Hematopoietic multipotent progenitor cell treated with erythropoietin and hydrocortisone succinate and interleukin-3 and kit ligand, for 17 days (in vitro differentiated cells): ENCODE data around the gene PPM1M.
"Not testable (repeated sequence)": the region's sequence is repeated elsewhere in the genome, so short reads cannot be mapped to it uniquely, and the experiment has no call there.

Experiments used
- DNase-seq: peaks from one replicate; pipeline ENCODE4 v3.0.0-alpha.2; 2015; ENCODE audit warnings: low spot score

The PPM1M gene

DNA sequence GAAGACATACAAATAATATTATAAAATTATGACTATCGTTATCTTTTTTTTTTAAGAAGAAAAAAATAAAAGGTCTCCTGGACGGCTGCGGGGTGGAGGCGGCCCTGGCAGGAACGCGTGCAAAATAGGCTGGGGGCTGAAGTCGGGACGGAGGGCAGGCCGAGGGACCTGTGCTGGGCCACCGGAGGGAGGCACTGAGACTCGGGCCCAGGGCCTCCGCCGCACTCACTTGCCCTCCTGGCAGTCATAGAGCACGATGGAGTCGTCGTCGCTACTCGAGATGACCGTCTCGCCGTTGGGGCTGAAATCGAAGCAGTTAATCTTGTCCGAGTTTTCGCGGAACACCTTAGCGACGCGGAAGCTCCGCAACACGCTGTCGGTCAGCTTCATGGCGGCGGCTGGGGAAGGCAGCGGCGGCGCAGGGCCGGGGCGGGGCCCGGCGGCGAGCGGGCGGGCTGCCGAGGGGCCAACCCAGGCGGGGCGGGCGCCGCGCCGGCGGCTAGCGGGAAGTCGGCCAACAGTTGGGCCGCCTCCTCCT lies 32.5 kb downstream of the PPM1M start:
- no peak for DNase-seq

DNA sequence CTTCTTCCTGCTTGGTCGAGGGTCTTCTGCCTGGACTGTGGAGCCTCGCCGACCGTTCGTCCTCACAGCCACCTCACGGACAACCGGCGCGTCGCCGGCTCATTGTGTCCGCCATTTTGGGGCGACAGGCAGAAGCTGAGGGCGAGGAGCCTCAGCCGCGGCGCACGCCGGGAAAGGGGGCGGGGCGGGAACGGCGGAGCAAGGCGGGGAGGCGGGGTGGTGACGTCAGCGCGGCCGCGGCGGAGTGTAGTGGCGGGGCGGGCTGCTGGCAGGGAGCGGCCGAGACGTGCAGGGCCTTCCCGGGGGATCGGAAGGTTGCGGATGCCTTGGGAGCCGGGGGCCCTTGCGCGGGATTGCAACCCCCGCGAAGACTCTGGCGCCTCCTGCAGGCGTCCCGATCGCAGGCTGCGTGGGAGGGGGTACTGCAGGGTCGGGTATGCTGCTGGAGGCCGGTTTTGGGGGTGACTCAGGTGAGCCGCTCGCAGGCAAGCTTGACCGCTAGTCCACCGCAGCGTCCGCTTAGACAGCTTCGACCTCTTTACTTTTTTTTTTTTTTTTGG lies 33.0 kb downstream of the PPM1M start, which contains the start of gene WDR82:
Gene WDR82, minus strand, starts transcription at position 140 of the 560 bp plus-strand sequence. CDS start 288 bp downstream, outside the sequence.
- peak; percentile 94 for DNase-seq

DNA sequence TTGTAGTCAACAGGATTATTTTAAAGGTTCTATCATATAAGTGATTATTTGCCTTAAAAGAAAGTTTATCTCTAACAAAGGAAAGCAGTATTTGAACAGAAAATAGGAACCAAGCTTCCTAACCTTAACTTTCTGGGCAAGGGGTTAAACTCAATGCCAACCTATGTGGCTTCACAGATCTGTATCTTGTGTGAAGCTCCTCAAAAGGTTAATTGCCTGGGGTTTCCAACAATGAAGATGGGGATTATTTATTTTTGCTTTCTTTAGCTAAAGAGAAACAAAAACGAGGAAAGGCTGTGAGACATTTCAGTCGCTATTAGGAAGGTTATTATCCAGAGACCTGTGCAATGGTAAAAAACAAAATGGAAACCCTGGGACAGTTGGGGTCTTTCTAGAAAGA lies 34.0 kb downstream of the PPM1M start:
- DNase-seq, result no peak

DNA sequence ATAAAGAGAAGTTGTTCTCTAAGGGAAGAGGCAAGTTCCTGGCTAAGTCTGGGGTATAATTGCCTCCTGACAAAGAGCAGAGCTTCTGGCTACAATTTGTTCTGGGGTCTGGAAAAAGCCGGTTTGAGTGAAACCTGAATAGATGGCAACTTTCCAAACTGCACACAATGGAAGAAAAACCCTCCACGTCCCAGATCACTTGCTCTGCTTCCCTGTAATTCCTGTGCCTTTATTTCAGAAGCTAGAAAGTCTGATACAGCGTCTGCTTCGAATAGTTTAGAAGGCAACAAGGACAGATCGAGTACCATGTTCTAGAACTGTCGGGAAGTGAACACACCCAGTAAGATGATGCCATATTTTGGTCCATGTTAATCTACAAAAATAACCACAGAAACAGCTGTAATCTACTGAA lies 34.5 kb downstream of the PPM1M start:
- peak; percentile 25 for DNase-seq

DNA sequence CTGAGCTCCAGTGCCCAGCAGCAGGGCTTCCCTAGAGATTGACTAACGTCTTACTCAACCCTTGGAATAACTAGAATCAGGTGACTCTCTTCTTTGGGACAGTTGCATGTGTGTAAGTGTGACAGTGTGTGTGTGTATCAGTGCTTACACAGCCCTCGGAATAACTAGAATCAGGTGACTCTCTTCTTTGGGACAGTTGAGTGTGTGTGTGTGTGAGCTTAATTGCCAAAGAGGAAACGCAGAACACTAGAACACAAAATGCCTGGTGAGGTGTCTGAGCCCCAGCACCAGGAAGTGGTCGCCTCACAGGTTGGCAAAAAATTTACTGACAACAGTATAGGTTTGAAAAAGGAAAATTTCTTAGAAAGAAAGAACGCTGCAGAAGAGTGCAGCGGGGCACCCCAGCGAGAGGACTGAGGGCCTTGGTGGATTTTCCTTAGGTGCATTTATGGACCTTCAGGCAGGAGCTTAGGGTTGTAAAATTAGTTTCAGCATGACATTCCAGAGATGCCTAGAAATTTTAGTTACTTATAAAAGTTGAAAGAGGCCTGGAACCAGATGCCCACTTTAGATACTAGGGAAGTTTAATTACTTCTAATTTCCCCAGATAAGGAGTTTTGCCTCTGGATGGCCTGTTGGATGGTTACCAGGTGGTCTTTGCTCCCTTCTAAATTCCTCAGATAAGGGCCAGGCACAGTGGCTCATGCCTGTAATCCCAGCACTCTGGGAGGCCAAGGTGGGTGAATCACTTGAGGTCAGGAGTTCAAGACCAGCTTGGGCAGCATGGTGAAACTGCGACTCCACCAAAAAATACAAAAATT lies 36.6 kb downstream of the PPM1M start:
- DNase-seq, result no peak

DNA sequence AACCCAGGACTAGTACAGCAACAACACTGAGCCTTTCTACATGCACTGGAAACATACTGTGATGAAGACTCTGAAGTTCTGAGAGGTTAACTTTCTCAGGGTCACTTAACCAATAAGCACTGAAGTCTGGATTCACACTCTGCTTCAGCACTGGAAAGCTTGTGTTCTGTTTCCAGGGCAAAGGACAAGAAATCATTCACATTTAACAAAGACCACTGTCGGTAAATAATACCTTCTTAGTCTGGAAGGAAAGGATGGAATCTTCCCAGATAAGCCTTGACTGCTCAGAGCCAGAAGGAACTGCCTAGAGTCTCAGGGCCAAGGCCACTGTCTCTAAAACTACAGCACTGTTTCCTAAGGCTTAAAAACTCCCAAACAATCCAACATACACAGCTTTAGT lies 37.7 kb downstream of the PPM1M start:
- DNase-seq, result no peak

DNA sequence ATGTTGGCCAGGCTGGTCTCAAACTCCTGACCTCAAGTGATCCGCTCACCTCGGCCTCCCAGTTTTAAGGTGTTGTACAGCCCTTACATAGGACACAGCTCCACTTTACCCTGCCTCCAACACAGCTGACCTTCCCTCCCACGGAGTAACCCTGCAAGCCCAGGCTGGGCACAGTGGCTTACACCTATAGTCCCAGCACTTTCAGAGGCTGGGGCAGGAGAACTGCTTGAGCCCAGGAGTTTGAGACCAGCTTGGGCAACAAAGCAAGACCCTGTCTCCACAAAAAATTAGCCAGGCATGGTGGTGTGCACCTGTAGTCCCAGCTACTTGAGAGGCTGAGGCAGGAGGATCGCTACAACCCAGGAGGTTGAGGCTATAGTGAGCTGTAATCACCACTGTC lies 38.5 kb downstream of the PPM1M start:
- DNase-seq, result not testable (repeated sequence)

DNA sequence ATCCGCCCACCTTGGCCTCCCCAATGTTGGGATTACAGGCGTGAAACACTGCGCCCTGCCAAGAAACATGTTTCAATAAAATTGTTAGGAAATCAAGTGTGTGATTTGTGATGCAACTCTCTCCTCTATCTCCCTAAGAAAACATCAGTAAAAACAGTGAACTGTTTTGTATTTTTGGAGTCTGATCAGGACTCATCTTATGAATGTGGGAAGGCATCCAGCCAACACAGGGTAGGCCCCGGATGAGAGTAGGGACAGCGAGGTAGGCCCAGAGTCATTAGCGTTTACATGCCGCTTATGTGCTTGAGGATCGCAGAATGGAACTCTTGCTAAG lies 41.2 kb downstream of the PPM1M start:
- no peak for DNase-seq

DNA sequence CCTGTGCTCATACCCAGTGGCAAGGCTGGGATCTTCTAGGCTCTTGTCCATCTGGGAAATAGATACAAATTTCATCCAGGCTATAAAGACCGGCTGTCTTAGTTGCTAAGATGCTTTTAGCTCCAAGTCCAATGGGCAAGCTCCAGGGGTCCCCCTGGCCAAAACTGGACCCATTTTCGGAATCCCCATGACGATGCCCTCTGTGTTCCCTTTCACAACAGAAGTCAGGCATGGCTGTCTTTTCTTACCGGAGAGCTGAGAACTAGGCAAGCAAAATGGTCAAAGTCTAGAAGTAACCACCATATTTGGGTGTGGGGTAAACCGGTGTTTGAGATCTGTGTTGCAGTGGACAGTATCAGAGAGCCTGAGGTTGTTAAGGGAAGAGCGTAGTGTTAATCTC lies 43.1 kb downstream of the PPM1M start:
- DNase-seq, result peak; percentile 22

DNA sequence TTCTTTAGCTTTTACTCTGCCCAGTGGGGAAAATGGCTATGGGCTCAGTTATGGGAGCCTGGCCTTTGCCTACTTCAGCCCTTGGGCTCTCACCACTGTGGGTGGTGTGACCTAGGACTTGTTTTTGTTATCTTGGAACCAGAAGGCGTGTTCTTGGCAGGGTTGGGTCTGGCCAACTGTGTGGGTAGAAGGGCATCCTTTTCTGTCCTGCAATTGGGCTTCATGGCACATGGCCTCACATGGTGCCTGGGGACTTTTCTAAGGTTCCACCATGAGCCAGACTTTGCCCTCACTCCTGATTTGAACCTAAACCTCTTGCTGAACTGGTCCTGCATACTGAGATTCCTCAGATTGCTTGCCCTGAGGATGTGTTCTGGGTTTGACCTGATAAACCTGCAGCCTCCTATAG lies 43.8 kb downstream of the PPM1M start:
- peak; percentile 38 for DNase-seq

DNA sequence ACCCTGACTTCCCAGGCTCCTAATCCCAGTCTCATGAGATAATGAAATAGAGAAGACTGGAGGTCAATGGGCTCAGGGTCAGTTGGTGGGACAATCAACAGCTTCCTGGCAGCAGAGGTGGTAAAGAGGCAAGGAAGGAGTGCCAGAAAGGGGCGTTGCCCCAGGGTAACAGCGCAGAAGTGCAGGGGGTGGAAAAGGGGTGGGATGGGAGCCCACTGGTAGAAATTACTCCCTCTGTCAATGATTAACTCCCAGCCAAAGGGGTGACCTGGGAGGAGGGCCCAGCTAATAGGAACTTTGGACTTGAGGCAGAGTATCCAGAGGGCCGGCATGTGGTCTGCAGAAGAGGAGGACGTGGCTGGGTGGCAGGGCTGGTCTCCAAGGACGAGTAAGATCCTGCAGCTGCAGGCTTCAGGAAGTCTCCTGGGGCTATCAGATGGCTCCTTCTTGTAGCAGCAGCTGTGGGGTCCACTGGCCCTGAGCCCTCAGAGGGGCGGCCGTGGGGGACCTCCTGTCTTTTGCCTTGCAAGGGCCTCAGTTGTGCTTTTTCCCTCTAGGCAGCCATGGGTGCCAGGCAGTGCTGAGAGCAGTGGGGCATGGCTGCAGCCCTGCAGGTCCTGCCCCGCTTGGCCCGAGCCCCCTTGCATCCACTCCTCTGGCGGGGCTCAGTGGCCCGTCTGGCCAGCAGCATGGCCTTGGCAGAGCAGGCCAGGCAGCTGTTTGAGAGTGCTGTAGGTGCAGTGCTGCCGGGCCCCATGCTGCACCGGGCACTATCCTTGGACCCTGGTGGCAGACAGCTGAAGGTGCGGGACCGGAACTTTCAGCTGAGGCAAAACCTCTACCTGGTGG lies 44.4 kb downstream of the PPM1M start:
- no peak for DNase-seq

DNA sequence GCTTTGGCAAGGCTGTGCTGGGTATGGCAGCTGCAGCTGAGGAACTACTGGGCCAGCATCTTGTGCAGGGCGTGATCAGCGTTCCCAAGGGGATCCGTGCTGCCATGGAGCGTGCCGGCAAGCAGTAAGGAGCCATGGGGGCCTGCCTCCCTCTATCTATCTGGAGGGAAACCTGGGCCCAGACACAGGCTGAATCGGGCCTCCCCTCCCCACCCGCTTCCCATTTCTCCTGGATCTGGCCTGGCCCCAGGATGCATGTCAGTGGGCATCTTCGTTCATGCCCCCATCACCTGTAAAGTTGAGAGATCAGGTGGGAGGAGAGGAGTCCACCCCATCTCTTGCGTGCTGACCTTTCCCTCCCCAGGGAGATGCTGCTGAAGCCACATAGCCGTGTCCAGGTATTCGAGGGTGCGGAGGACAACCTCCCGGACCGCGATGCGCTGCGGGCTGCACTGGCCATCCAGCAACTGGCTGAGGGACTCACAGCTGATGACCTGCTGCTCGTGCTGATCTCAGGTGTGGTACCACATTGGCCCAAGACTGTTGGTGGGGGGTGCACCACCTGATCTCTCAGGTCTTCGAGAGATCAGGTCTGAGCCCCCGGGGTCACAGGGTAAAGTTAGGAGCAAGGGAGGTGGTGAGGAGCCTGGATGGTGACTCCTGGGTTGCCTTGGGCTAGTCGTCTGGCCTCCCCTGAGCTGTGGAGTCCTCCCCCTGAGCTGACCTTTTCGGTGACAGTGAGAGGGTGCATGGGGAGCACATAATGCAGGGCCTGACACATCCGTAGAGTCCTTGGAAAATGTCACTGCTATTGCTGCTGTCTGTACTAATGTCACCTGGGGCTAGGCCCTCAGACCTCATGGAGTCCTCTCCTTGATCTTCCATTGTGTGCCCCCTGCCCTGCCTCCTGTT lies 45.3 kb downstream of the PPM1M start:
- DNase-seq, result no peak

DNA sequence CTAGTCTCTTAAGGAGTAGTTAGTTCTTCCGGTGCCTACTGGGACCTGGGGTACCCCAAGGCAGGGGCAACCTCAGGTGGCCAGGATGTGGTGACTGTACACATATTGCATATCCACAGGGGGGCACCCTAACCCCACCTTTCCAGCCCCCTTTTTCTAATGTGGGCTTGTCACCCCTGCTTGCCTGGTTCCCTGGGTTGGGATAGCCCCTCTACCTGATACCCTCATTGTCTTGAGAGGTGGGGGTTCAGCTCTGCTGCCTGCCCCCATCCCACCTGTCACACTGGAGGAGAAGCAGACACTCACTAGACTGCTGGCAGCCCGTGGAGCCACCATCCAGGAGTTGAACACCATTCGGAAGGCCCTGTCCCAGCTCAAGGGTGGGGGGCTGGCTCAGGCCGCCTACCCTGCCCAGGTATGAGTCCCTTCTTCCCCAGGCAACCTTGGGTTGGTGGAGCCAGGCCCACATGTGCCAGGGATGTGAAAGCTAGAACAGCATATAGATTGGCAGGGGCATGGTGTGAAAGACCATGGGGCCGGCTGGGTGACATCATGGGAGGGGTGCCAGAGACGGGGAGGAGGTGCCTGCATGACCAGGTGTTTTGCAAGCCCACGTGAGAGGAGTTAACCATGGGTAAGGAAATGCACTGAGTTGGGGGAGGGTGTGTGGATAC lies 46.1 kb downstream of the PPM1M start:
- peak; percentile 53 for DNase-seq

DNA sequence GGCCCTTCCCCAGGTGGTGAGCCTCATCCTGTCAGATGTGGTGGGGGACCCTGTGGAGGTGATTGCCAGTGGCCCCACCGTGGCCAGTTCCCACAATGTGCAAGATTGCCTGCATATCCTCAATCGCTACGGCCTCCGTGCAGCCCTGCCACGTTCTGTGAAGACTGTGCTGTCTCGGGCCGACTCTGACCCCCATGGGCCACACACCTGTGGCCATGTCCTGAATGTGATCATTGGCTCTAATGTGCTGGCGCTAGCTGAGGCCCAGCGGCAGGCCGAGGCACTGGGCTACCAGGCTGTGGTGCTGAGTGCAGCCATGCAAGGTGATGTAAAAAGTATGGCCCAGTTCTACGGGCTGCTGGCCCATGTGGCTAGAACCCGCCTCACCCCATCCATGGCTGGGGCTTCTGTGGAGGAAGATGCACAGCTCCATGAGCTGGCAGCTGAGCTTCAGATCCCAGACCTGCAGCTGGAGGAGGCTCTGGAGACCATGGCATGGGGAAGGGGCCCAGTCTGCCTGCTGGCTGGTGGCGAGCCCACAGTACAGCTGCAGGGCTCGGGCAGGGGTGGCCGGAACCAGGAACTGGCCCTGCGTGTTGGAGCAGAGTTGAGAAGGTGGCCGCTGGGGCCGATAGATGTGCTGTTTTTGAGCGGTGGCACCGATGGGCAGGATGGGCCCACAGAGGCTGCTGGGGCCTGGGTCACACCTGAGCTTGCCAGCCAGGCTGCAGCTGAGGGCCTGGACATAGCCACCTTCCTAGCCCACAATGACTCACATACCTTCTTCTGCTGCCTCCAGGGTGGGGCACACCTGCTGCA lies 46.9 kb downstream of the PPM1M start:
- DNase-seq, result no peak

DNA sequence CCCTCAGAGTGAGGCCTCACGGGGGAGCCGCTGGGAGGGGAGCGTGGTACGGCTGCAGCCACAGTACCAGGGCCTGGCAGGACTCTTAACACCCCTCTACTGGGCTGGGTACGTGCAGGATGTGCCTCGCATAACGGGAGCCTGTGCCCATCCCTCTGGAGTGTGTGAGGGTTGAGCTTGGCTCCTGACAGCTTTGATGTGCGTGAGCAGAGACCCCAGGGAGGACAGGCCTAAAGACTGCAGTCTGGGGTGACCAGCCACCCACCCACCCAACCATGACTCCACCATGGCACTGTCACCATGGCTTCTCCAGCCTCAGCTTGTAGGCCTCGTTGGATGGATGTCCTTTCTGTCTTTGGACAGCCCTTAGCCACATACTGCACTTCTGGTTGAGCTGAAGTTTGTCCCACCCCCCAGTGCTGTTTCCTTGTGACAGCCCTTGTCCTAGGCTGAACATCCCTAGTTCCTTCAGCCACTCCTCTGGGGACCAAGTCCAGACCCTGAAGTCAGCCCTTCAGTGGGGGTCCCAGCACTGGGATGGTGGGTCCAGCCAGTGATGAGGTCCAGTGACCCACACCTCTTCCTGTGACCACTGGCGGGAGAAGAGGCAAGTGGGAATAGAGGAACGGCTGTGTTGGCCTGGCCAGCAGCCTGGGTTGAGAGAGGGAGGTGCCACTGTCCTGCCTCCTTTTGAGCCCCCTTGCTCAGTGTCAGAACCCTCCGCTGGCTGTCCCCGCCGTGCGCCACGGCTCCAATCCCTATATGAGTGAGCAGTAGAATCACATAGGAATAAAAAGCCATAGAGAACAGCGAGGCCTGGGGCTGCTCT lies 48.1 kb downstream of the PPM1M start:
- DNase-seq, result no peak

DNA sequence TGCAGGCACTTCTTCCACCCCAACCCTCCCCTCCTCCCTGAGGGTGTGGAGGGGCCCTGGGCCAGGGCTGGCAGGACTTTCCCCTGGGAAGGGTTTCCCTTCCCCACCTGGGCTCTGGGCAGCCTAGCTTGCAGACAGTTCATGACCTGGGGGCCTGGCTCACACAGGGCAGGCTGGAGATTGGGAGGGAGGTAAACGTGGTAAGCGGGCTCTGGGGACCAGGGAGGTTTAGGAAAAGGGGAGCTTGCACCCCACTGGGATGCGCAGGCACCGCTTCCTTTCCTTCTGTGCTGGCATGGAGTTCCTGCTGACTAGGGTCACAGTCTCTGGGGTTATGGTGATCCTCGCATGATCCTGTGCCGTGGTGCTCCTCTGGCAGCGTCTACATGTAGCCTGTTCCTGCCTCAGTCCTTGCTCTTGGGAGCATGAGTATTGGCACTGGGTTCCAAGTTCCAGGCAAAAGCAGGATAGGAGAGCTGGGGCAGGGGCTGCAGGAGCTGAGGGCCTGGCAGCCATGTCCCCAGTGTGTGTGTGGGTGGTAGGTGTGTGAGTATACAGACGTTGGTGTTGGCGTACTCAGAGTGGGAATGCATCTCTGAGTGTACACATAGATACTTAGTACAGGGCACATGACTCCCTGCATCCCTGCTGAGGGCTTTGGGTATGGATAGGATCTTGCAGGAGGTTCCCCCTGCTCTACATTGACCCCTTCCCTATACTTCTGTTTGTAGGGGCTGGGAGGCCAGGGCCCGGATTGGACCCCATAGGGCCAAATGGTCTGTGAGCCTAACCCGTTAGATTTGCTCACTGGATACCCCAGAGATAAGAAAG lies 49.0 kb downstream of the PPM1M start:
- no peak for DNase-seq

DNA sequence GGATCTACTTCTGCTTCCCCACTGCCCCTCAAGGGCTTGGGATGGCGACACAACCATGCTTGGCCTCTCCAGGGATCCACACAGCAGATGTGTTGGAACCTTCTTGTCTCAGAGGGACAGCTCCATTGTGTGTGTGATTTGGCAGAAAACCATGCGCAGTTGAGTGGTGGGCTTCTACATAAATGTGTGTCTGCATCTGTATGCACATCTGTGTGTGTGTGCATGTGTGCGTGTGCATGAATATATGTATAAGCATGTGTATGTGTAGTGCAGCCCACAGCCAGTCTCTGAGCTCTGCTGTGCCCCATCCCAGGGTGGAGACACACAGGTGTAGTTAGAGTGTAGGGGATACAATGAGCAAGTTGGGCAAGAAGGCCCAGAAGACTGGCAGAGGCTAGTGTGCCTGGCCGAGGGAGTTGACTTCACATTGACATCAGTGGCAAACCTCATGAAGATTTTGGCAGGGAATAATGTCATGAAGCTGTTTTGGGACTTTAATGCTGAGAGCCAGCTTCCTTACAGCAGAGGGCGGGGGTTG lies 50.2 kb downstream of the PPM1M start:
- DNase-seq, result no peak
